ENCODE results near the gene FSIP1.

FSIP1 gene

DNA sequence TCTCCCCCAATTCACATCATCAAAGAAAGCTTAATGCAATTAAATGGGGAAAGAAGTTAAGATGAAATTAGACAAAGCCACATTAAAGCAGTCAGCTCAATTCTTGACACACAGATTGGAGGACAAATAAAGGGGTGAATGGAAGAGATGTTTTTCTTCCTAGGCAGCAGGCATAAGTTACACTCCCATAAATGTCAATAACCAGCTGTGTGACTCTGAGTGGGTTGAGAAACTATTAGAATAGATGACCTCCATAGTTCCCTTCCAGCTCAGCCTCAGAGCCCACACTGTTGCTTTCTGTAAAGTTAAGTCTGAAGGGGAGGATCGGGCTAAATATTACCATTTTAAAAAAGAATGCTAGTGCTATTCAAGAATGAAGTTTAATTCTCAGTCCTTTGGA, 130.8 kb downstream of the FSIP1 start:
- DNase-seq (ENCODE audit: insufficient read length, low spot score) (no peak), FAIRE-seq (no peak)
- TF ChIP-seq PAX5 (IDR thresholded peaks at IDR 0.05; ENCODE audit: insufficient read depth, low read length, severe bottlenecking) = no peak
- TF ChIP-seq POLR2A (IDR thresholded peaks at IDR 0.05; ENCODE audit: low read depth, low read length) = no peak
- TF ChIP-seq POU2F2 (IDR thresholded peaks at IDR 0.05; ENCODE audit: low read depth, low read length) = no peak
- TF ChIP-seq POLR2AphosphoS5 (IDR thresholded peaks at IDR 0.05; ENCODE audit: low read depth, low read length) = no peak

DNA sequence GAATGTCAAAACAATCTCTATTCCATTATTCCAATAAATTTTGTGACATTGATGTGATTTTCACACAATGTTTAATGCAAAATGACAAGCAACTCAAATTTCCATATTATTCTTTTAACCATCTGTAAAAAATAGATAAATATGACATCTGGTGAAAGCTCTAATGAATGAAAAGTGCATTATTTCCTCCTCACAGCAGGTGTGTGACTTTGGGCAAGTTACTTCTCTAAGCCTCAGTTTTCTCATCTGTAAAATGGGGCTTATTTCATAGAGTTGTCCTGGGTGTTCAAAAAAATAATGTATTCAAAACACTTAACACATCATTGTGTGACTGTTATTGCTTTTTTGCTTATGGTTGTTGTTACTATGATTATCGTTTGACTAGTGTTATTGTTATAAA, 131.3 kb downstream of the FSIP1 start:
- no peak for TF ChIP-seq POLR2AphosphoS5 (IDR thresholded peaks at IDR 0.05; ENCODE audit: low read depth, low read length)
- TF ChIP-seq PAX5 (IDR thresholded peaks at IDR 0.05; ENCODE audit: insufficient read depth, low read length, severe bottlenecking) = no peak
- no peak for TF ChIP-seq TAF1 (IDR thresholded peaks at IDR 0.05; ENCODE audit: low read depth, low read length)
- TF ChIP-seq POLR2A (IDR thresholded peaks at IDR 0.05; ENCODE audit: low read depth, low read length) = no peak
- no peak for TF ChIP-seq SPI1 (IDR thresholded peaks at IDR 0.05; ENCODE audit: low read depth, low read length)
- no peak for TF ChIP-seq POU2F2 (IDR thresholded peaks at IDR 0.05; ENCODE audit: low read depth, low read length)
- FAIRE-seq (no peak), DNase-seq (ENCODE audit: insufficient read length, low spot score) (no peak)

DNA sequence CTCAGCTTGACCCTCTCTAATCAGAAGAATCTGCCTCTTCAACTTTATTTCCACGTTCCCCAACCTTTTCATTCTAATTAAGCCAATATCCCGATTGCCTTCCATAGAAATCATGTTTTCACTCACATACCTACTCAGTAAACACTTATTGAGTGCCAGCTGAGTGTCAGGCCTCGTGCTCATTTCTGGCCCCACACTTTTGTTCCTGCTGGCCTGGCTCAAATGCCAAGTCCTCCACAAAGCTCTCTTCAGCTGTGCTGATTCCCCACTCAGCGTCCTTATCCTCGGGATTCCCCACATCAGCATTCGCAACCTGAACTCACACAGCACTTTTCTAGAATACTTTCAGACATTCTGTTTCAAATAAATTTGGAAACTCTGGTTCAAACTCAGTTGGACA, 132.9 kb downstream of the FSIP1 start:
- TF ChIP-seq PAX5 (IDR thresholded peaks at IDR 0.05; ENCODE audit: insufficient read depth, low read length, severe bottlenecking) (no peak), POLR2AphosphoS5 (IDR thresholded peaks at IDR 0.05; ENCODE audit: low read depth, low read length) (no peak), TAF1 (IDR thresholded peaks at IDR 0.05; ENCODE audit: low read depth, low read length) (no peak), SPI1 (IDR thresholded peaks at IDR 0.05; ENCODE audit: low read depth, low read length) (no peak)
- DNase-seq (ENCODE audit: insufficient read length, low spot score) (no peak), FAIRE-seq (no peak)

DNA sequence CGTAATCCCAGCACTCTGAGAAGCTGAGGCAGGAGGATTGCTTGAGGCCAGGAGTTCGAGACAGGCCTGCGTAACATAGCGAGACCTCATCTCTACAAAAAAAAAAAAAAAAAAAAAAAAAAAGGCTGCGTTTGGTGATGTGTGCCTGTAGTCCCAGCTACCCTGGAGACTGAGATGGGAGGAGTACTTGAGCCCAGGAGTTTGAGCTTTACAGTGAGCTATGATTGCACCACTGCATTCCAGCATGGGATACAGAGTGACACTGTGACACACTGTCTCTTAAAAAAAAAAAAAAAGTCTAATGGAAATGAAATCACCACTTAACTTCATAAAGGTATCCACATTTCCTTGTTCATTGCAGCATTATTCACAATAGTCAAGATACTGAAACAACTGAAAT, 136.2 kb downstream of the FSIP1 start:
- no peak for FAIRE-seq
- no peak for DNase-seq (ENCODE audit: insufficient read length, low spot score)
- no peak for TF ChIP-seq PAX5 (IDR thresholded peaks at IDR 0.05; ENCODE audit: insufficient read depth, low read length, severe bottlenecking)
- TF ChIP-seq SPI1 (IDR thresholded peaks at IDR 0.05; ENCODE audit: low read depth, low read length) = no peak
- no peak for TF ChIP-seq TAF1 (IDR thresholded peaks at IDR 0.05; ENCODE audit: low read depth, low read length)
- no peak for TF ChIP-seq POU2F2 (IDR thresholded peaks at IDR 0.05; ENCODE audit: low read depth, low read length)
- no peak for TF ChIP-seq POLR2AphosphoS5 (IDR thresholded peaks at IDR 0.05; ENCODE audit: low read depth, low read length)
- no peak for TF ChIP-seq POLR2A (IDR thresholded peaks at IDR 0.05; ENCODE audit: low read depth, low read length)

DNA sequence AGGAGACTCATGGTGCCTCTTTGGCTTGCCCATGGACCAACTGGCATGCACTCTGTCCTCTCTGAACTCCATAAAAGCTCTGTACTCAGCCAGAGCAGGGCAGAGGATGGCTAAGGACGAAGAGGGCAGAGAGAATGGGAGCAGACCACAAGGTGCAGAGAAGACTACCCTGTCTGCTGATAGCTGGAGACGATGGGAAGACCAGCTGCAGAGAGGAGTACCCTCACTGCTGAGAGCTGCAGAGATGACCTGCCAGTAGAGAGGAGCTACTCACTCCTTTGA, 136.7 kb downstream of the FSIP1 start:
- TF ChIP-seq POLR2AphosphoS5 (IDR thresholded peaks at IDR 0.05; ENCODE audit: low read depth, low read length) = no peak
- no peak for TF ChIP-seq SPI1 (IDR thresholded peaks at IDR 0.05; ENCODE audit: low read depth, low read length)
- no peak for TF ChIP-seq POU2F2 (IDR thresholded peaks at IDR 0.05; ENCODE audit: low read depth, low read length)
- TF ChIP-seq PAX5 (IDR thresholded peaks at IDR 0.05; ENCODE audit: insufficient read depth, low read length, severe bottlenecking) = no peak
- TF ChIP-seq POLR2A (IDR thresholded peaks at IDR 0.05; ENCODE audit: low read depth, low read length) = no peak
- TF ChIP-seq TAF1 (IDR thresholded peaks at IDR 0.05; ENCODE audit: low read depth, low read length) = no peak
- DNase-seq (ENCODE audit: insufficient read length, low spot score) = no peak
- FAIRE-seq = no peak

DNA sequence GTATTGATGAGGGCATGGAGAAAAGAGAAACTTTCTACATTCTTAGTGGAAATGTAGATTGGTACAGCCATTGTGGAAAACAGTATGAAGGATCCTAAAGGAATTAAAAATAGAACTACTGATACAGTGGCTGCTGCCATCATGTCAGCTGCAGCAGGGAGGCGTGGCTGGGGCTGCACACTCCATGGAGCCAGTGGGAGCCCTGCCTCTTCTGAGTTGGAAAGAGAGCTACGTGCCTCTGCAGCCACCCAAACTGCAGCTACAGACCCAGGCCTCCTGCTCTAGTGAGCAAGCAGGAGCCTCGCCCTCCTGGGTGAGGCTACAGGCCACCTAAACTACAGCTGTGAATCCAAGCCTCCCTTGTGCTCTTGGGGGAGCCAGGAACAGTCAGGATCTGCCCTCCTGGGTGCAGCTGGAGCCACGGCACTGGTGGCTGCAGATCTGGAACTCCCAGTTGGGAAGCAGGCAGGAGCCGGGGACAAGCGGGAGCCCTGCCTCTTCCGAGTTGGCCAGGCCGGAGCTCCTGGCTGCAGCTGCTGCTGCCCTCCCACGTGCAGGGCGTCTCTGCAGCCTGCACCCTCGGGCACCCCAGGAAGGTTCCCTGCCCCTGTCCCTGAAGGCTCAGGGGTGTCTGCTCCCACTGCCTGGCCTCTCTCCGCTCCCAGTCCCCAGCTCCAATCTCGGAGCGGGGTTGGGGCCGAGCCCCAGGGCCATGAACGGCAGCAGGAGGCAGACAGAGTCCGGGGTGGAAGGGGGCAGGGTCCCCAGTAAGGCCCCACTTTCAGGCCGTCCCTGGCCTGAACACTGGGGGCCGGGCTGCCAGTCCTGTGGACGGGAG, 137.3 kb downstream of the FSIP1 start:
- no peak for FAIRE-seq
- DNase-seq (ENCODE audit: insufficient read length, low spot score) = no peak
- no peak for TF ChIP-seq POLR2A (IDR thresholded peaks at IDR 0.05; ENCODE audit: low read depth, low read length)
- no peak for TF ChIP-seq SPI1 (IDR thresholded peaks at IDR 0.05; ENCODE audit: low read depth, low read length)

DNA sequence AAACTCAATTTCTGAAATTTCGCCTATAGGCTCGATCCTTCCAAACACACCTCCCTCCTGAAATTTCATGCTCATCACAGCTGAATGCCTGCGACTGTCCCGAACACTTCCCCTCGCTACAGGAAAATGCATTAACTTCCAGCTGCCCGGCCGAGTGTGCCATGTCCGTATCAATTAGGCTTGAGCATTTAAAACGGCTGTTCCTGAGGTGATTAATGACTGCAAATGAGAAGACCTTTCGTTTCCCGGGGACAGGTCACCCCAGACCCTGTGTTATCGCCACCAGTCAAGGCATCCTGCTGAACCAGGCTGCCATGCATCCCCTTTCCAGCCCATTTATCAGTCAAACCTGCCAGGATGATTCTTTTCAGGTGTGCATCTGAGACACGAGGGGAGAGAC, 138.5 kb downstream of the FSIP1 start:
- FAIRE-seq (no peak), DNase-seq (ENCODE audit: insufficient read length, low spot score) (no peak)
- TF ChIP-seq POLR2A (IDR thresholded peaks at IDR 0.05; ENCODE audit: low read depth, low read length) (no peak), SPI1 (IDR thresholded peaks at IDR 0.05; ENCODE audit: low read depth, low read length) (no peak), TAF1 (IDR thresholded peaks at IDR 0.05; ENCODE audit: low read depth, low read length) (no peak), POLR2AphosphoS5 (IDR thresholded peaks at IDR 0.05; ENCODE audit: low read depth, low read length) (no peak), PAX5 (IDR thresholded peaks at IDR 0.05; ENCODE audit: insufficient read depth, low read length, severe bottlenecking) (no peak), POU2F2 (IDR thresholded peaks at IDR 0.05; ENCODE audit: low read depth, low read length) (no peak)

DNA sequence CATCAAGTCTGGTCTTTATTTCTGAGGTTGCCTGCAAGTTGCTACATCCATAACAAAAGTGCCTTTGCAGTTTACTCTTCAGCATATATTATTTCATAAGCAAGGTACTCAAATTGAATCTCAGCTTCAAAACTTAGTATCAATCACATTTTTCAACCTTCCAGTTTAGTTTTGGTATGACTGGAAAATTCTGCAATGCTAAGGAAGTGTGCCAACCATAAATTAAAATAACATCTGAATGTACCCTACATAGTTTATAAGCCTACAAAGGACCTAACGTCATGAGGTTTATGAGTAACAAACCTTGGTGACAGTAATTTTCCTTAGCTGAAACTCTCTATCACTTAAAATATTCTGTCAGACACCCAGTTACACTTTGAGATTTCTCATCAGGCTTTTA, 138.9 kb downstream of the FSIP1 start:
- DNase-seq (ENCODE audit: insufficient read length, low spot score) (no peak), FAIRE-seq (no peak)
- TF ChIP-seq POLR2AphosphoS5 (IDR thresholded peaks at IDR 0.05; ENCODE audit: low read depth, low read length) (no peak), PAX5 (IDR thresholded peaks at IDR 0.05; ENCODE audit: insufficient read depth, low read length, severe bottlenecking) (no peak), POU2F2 (IDR thresholded peaks at IDR 0.05; ENCODE audit: low read depth, low read length) (no peak), SPI1 (IDR thresholded peaks at IDR 0.05; ENCODE audit: low read depth, low read length) (no peak), TAF1 (IDR thresholded peaks at IDR 0.05; ENCODE audit: low read depth, low read length) (no peak), POLR2A (IDR thresholded peaks at IDR 0.05; ENCODE audit: low read depth, low read length) (no peak)

DNA sequence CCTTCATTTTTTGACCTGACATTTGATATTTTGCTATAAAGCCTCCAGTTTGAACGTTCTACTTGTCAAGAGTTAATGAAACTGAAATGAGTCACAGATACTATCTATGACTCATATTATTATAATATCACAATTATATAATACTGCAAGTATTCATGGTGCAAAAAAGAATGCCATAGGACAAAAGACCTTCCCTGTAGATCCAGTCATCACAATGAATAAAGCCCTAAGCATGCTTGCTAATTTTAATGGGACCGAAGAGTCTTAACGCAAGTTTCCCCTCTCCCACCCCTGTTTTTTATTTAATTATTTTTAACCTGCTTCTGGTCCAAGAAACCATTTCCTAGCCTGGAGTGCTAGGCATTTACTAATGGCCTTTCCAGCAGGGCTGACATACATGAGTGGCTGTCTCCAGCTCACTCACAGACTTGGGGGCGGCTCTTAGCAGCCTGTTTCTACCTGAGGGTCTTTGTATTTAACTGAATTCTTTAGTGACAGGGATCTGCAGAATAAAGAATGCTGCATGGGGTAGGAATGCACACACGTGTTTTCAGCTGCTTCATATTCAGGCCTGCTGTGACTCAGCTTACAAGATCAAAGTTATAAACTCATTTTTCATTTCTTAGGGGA, 140.5 kb downstream of the FSIP1 start:
- FAIRE-seq (no peak), DNase-seq (ENCODE audit: insufficient read length, low spot score) (no peak)
- TF ChIP-seq PAX5 (IDR thresholded peaks at IDR 0.05; ENCODE audit: insufficient read depth, low read length, severe bottlenecking) = no peak
- no peak for TF ChIP-seq POLR2A (IDR thresholded peaks at IDR 0.05; ENCODE audit: low read depth, low read length)
- TF ChIP-seq SPI1 (IDR thresholded peaks at IDR 0.05; ENCODE audit: low read depth, low read length) = no peak
- TF ChIP-seq TAF1 (IDR thresholded peaks at IDR 0.05; ENCODE audit: low read depth, low read length) = no peak
- no peak for TF ChIP-seq POLR2AphosphoS5 (IDR thresholded peaks at IDR 0.05; ENCODE audit: low read depth, low read length)
- no peak for TF ChIP-seq POU2F2 (IDR thresholded peaks at IDR 0.05; ENCODE audit: low read depth, low read length)
